Skeletal muscle cell (primary cell): ENCODE data around the gene PRKN.

Experiments used
- DNase-seq: peaks from one replicate; pipeline ENCODE4 v3.0.0-alpha.2; 2010; ENCODE audit warnings: low read depth
- H3K4me3 ChIP-seq: 2 replicates; pipeline ENCODE4 v1.5.1; 2011; ENCODE audit warnings: low read depth, mild to moderate bottlenecking, control low read depth, low read length, moderate library complexity

PRKN gene

GRCh38 chr6:162294029-162294428, 433.5 kb downstream of the PRKN start:
- DNase-seq: no peak
- no peak overlapping the region for H3K4me3 ChIP-seq

GRCh38 chr6:162292915-162293314, 434.7 kb downstream of the PRKN start:
- H3K4me3 ChIP-seq: no peak overlapping the region
- DNase-seq: no peak

GRCh38 chr6:162290846-162291465, 436.6 kb downstream of the PRKN start:
- H3K4me3 ChIP-seq: no peak overlapping the region
- DNase-seq: no peak

- H3K4me3 ChIP-seq: no peak overlapping the region
- DNase-seq: no peak
These were observed 437.6 kb downstream of the PRKN start for GRCh38 chr6:162289972-162290371.

- DNase-seq: no peak
- H3K4me3 ChIP-seq: no peak overlapping the region
These were observed 453.6 kb downstream of the PRKN start for GRCh38 chr6:162273986-162274385.

GRCh38 chr6:162271922-162272321, 455.6 kb downstream of the PRKN start:
- DNase-seq: no peak
- no peak overlapping the region for H3K4me3 ChIP-seq

GRCh38 chr6:162270966-162271365, 456.6 kb downstream of the PRKN start:
- DNase-seq: no peak
- no peak overlapping the region for H3K4me3 ChIP-seq

- no peak for DNase-seq
- H3K4me3 ChIP-seq: no peak overlapping the region
These were observed 459.9 kb downstream of the PRKN start for GRCh38 chr6:162267641-162268040.

- DNase-seq: no peak
- H3K4me3 ChIP-seq: no peak overlapping the region
These were observed 460.4 kb downstream of the PRKN start for GRCh38 chr6:162267126-162267525.

GRCh38 chr6:162264581-162264980, 463.0 kb downstream of the PRKN start:
- no peak for DNase-seq
- no peak overlapping the region for H3K4me3 ChIP-seq

- no peak for DNase-seq
These were observed 464.9 kb downstream of the PRKN start for GRCh38 chr6:162262466-162263196.

GRCh38 chr6:162261598-162261997, 466.0 kb downstream of the PRKN start:
- no peak for DNase-seq
- H3K4me3 ChIP-seq: no peak overlapping the region

More at GRCh38 chr6:162262466-162263196, 464.9 kb downstream of the PRKN start:
- no peak overlapping the region for H3K4me3 ChIP-seq

GRCh38 chr6:162260027-162260426, 467.5 kb downstream of the PRKN start:
- no peak for DNase-seq
- no peak overlapping the region for H3K4me3 ChIP-seq

- H3K4me3 ChIP-seq: no peak overlapping the region
- no peak for DNase-seq
These were observed 468.9 kb downstream of the PRKN start for GRCh38 chr6:162258647-162259046.

- no peak for DNase-seq
- H3K4me3 ChIP-seq: no peak overlapping the region
These were observed 471.2 kb downstream of the PRKN start for GRCh38 chr6:162256361-162256760.

- no peak for DNase-seq
These were observed 476.3 kb downstream of the PRKN start for GRCh38 chr6:162251257-162251656.

GRCh38 chr6:162249907-162250642, 477.5 kb downstream of the PRKN start:
- H3K4me3 ChIP-seq: no peak overlapping the region
- no peak for DNase-seq

More at GRCh38 chr6:162251257-162251656, 476.3 kb downstream of the PRKN start:
- no peak overlapping the region for H3K4me3 ChIP-seq

GRCh38 chr6:162245830-162246420, 481.6 kb downstream of the PRKN start:
- H3K4me3 ChIP-seq: no peak overlapping the region
- no peak for DNase-seq

- H3K4me3 ChIP-seq: no peak overlapping the region
- no peak for DNase-seq
These were observed 483.5 kb downstream of the PRKN start for GRCh38 chr6:162244031-162244430.

- DNase-seq: no peak
- H3K4me3 ChIP-seq: no peak overlapping the region
These were observed 484.7 kb downstream of the PRKN start for GRCh38 chr6:162242915-162243314.
